GM19023 (cell line): ENCODE measurements around the gene CYP11A1.

Source experiments
- ATAC-seq: cut with Tn5 transposase; IDR thresholded peaks from one replicate; pipeline ENCODE4 v1.9.1; 2021; ENCODE audit warnings: mild to moderate bottlenecking, moderate library complexity; ENCODE audit not compliant: unreplicated experiment

CYP11A1 gene

DNA sequence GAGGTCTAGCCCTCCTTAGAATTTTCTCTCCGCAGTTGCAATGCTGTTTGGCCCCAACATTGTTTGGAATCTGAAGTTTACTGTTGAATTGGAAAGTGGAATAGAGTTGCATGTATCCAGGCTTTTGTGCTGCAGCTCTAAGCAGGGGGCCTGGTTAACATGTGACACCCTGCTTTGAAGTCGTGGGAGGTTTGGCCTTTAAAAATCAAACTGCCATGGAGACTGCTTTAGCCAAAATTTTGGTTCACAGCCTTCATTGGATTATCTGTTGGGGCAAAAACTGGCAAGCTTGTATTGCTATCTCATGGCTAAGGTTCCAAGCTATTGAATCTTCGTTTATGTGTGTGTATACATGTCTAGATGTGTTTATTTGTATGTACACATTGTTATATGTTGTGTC, 15.8 kb downstream of the CYP11A1 start:
- ATAC-seq = no peak

DNA sequence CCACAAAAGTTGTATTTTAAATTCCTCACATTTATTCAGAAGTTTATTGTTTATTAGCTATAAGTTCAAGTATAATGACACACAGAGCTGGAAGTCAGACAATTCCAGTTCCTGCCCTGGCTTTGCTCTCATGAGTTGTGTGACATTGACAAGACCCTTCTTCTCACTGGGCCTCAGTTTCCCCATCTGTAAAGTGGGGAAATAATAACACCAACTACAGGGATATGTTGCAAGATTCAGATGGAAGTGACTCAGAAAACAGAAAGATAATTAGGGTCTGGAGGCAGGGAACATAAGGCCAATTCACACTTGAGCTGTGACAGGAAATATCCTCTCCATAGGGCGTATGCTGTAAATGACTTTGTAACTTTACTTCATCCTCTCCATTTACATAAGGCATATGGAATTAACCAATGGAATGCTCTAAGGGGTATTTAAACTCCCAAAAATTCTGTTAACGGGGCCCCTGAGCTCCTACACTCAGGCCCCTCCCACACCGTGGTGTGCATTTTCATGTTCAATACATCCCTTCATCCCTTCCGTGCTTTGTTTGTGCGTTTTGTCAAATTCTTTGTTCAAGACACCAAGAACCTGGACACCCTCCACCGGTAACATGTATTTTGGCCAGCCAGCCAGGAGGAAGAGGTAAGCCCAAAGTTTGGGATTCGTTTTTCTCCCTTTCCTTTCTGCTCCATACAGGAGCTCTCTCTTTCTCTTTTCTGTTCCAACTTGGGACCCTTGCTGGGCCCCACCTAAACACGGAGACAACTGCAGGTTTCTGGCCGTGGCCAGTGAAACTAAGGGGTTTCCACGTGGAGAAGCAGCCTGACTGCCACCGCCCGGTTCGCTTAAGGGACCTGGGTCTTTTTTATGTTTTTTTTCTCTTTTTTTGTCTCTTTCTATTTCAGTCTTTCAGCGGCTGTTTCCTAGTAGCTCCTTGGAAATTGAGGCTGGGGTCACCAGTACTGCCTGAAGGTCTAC, 16.9 kb downstream of the CYP11A1 start:
- no peak for ATAC-seq

DNA sequence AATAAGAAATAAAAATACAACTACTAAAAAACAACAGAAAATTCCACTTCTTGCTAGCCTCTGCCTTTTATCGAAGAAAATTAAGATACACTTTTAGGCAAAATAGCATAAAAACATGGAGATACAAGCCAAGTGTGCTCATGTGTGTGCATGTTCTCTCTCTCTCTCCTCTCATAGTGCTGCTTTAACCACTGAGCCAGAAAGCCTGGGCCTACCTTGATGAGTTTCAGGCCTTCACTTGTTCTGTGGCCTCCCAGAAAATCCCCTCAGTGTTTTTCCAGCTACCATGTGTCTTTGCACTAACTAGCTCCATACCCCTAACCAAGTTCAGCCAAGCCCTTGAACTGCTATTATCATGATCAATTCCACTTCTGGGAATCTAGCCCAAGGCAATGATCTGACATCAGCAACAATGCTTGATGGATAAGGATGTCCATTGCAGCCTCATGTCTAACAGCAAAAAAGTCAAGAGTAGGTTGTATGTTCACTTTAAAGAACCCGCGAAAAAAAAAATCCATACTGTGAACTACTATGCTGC, 18.1 kb downstream of the CYP11A1 start:
- no peak for ATAC-seq

DNA sequence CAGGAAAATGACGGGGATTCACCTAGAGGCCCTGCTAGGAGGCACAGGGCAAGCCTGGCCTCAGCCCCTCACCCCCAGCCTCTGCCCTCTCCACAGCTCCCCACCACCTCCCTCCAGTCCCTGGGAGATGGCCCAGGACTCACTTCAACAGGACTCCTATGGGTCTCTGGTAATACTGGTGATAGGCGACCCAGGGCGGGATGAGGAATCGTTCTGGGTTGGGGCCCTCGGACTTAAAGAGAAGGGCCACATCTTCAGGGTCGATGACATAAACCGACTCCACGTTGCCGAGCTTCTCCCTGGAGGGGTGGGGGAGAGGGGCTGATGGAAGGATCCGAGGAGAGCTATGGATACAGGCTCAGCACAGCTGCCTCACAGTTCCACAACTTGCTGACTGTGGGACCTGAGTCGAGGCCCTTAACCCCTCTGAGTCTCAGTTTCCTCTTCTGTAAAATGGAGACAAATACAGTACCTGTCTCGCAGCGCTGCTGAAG, 19.6 kb downstream of the CYP11A1 start:
- no peak for ATAC-seq

DNA sequence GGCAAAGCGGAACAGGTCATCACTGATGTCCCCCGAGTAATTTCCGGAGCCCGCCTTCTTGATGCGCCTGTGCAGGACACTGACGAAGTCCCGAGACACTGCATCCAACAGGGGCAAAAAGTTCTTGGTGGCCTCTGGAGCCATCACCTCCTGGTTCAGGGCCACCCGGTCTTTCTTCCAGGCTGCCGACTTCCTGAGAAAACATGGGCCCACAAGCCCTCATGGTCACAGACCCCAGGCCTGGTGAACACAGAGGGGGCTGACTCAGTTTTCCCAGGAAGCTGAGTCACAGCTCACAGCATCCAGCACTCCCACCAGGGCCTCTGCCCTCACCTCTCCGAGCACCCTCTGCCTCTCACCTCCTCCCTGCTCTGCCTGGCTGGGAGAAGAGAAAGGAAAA, 22.4 kb downstream of the CYP11A1 start:
- no peak for ATAC-seq

DNA sequence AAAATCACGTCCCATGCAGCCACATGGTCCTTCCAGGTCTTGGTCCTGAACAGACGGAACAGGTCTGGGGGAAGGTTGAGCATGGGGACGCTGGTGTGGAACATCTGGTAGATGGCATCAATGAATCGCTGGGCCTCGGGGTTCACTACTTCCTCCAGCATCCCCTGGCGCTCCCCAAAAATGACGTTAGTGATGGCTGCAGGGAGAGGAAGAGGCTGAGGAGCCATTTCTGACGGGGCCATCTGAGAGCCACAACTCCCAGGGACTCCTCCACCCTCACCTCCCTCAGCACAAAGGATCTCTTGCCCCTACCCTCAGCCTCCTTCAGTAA, 23.7 kb downstream of the CYP11A1 start:
- ATAC-seq = no peak

DNA sequence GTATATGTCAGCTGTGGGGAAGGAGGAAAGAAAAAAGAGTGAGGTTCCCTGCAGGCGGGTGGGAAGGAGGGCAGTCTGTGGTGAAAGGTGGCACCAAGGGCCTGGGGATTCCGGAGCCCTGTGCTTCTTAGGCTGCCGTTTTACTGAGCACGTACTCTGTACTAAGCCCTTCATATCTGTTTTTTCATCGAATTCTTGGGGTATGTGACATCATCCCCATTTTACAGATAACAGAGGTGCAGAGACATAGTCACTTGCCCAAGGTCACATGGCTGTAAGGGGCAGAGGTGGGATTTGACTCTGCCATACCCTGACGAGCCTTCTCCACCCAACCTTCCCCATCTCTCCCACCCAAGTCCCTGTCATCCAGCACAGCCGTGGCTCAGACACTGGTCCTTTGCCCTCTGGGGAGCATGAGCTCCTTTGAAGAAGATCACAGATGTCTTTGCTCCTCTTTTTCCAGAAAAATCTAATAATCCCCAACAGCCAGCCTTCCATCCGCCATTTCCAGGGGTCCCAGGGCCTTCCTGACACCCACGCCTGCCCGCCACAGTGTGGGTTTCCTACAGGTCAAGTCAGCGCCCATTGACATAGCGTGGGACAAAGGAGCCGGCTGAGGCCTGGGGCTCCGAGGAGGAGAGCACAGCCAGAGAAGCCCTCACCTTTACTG, 24.2 kb downstream of the CYP11A1 start:
- no peak for ATAC-seq

DNA sequence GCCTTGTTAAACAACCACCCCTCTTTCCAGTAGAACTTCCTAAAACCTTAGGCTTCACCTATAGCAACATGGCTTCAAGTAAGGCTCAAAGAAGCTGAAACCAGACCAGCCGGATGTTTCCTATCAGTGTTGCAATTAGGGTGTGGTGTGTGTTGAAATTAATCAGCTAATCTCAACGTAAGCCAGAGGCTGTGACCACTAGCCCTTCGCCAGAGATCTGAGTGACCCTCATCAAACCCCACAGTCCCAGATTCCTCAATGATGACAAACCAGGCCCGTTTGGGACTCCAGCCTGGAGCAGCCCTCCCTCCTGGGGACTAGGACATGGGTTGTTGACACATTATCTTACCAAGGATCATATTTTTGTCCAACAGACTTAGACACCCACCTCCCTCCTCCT, 27.3 kb downstream of the CYP11A1 start:
- ATAC-seq = no peak

DNA sequence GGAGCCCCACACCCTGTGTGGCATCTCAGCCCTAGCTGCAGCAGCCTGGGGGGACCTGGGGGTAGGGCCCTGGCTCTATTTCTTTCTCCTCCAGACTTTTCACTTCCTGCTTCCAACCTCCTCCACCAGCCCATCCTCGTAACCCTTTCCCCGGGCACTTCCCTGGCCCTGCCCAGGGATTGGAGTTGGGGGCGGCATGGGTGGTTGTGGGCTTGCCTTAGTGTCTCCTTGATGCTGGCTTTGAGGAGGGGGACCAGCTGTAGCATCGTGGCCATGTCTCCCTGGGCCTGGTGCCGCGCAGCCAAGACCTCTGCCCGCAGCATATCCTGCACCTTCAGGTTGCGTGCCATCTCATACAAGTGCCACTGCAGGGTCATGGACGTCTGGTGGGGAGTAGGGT, 28.1 kb downstream of the CYP11A1 start:
- ATAC-seq = no peak

DNA sequence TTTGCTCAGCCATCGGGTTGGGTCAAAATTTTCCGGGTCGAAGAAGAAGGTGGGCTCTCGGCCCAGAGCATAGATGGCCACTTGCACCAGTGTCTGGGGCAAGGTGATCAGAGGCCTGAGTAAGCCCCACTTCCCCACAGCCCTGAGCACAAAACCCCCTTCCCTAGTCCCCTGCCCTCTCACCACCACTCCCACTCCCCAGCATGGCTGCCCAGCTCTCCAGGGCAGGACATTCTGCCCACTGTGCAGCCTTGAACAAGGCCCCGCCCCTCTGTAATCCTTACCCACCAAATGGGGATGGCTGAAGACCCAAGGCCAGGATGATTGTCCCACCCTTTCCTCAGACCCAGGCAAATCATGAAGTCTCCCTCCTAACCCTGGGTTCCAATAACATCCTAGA, 28.8 kb downstream of the CYP11A1 start:
- no peak for ATAC-seq

DNA sequence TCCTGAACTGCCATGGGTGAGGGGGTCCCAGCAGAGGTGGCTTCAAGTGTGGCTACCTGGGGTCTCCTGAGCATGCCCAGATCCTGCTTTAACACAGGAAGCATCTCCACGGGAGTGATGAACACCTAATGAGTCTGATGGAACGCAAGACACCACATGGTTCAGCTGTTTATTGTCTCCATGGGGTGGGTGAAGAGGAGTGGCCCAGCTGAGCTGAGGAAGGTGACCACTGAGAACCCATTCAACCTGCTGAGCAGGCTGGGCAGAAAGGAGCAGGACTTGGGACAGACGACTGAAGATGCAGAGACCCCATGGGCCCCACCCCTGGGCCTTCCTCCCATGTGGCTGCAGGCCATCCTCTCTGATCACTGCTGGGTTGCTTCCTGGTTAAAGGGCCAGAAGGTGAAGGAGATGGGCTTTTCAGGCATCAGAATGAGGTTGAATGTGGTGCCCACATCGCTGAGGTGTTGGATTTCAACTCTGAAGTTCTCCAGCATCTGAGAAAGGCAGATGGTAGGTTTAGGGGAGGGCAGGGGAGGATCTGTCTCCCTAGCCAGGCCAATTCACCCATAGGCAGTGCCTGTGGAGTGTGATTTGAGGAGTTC, 29.7 kb downstream of the CYP11A1 start:
- no peak for ATAC-seq

DNA sequence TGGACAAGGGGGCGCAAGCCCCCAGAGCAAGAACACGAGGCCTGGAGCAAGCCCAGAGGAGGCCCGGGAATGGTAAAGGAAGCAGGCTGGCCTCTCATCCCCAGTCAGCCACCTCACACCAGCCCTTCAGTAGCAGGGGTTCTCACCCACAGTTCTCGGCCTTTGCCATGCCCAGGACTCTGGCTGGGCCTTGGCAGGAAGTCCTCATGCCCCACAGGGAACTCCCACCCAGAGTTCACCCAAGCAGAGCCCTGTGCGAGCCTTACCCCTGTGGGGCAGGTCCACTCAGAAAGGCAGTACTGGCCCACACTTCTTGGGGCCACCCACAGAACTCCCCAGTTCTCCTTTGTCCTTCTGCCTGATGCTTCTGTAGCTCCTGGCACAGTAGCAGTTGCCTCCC, 30.3 kb downstream of the CYP11A1 start:
- ATAC-seq = no peak

DNA sequence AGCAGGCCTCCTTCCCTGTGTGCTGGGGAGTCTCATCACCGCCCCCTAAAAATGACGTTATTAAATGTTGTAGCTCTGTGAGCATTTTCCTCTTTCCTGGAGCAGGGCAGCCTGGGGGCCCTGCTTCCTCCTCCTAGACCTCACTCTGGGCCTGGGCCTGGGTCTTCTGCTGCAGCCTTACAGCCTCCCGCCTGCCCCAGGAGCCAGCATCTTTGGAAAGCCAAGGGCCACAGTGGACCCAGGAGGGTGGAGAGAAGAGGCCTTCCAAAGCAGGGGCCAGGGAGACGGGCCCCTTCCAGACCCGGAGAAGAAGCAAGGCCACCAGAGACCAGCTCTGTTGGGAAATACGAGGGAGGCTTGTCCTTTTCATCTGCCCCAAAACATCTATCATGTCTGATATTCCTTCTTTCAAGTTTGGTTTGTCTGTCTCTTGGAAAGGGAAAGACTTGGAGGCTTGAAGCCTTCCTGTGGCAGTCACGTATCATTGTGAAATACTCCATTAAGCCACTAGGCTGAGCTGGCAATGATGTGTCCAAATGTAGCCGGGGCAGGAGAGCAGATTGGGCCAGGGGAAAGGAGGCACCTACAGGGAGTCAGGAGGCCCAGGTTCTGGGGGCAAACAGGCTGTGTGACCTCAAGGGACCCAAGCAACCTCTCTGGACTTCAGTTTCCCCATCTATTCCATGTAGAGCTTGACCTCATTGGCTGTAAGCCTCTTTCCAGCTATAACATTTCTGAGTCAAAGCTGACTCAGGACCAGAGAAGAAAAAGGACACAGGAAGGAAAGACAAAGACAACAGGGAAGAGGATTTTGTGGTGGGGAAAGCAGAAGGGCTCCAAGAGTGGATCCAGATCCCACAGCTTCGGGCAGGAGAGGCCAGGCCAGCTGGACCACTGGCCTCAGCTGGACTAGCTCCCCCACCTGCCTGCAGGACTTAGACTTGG, 31.1 kb downstream of the CYP11A1 start:
- no peak for ATAC-seq

DNA sequence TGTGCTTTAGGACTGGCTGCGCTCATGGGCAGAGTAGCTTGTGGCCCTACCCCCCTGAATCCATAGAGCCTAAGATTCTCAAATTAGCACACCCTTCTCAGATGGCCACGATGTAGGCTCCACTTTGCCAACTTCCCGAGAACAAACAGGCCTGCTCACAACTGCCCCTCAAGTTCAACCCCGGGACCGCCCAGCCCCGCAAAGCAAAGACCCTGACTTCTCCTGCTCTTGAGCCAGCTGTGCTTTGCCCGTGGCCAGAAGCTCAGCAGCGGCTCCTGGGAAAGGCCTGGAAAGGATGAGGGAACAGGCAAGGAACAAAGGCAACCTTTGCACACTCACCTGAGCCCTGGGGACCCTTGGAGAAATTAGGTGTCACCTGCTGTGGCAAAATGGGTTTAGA, 32.0 kb downstream of the CYP11A1 start:
- ATAC-seq = no peak

DNA sequence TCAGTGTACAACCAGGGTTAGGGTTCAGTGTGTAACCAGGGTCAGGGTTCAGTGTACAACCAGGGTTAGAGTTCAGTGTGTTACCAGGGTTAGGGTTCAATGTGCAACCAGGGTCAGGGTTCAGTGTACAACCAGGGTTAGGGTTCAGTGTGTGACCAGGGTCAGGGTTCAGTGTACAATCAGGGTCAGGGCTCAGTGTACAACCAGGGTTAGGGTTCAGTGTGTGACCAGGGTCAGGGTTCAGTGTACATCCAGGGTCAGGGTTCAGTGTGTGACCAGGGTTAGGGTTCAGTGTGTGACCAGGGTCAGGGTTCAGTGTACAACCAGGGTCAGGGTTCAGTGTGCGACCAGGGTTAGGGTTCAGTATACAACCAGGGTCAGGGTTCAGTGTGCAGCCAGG, 33.3 kb downstream of the CYP11A1 start:
- ATAC-seq = no peak

DNA sequence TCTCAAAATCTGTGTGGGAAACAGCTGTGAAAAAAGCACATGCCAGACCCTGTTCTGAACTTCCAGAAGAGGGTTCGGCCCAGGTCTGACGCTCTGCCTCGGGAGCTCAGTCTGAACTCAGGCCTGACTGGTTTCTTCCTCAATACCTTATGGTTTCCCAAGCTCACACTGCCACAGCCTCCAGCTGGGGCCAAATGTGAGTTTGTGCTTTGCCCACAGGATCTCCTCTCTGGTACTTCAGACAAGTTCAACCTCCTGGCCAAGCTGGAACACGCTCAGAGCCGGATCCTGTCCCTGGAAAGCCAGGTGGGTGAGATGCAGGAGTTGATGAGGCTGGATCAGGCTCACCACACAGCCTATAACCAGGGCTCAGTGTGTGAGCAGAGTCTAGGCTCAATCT, 33.8 kb downstream of the CYP11A1 start:
- ATAC-seq = no peak

DNA sequence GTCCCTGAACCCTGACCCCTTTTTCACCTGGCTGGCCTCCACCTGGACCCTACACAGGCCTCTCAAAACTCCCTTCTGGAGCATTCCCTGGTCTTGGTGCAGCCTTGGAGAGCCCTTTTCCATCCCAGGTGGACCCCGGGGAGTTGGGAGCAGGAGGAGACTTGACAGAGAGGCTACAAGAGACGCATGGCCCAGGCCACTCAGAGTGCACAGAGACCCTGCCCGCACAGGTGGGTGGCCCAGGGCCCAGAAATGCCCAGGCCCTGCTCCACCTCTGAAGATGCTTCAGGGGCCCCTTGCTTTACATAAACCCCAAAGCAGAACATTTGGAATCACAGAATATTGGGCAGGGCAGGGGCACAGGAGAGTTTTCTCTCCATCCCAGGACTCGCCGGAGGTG, 34.4 kb downstream of the CYP11A1 start:
- no peak for ATAC-seq

DNA sequence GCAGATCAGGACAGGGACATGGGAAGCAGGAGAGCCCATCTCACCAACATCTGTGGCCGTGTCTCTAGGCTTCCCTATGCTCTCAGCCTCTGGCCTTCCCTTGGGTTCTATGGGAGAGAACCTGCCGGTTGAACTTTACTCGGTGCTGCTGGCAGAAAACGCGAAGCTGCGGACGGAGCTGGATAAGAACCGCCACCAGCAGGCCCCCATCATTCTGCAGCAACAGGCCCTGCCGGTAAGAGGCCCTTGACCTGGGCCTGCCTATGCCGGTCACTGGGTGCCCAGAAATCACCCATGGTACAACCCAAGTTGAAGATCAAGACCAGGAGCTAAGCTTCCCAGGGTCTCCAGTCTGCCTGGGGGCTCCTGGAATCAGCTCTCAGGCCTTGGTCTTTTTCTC, 34.8 kb downstream of the CYP11A1 start:
- no peak for ATAC-seq

DNA sequence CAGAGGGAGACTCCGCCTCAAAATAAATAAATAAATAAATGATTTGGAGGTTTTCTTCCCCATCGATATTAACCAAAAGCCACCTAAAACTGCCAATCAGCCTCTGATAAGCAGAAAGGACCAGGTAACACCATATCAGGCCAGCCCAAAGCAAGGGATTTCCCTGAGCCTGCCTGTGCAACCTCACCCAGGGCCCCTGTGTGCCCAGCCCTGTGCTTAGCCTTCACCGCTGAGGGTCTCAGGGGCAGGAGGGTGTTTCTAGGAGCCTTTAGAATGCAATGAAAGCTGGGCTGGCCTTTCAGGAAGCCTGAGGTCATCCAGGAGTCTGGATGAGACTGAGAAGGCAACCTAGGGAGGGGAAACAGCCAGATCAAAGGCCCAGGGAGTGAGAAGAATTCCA, 35.4 kb downstream of the CYP11A1 start:
- no peak for ATAC-seq

DNA sequence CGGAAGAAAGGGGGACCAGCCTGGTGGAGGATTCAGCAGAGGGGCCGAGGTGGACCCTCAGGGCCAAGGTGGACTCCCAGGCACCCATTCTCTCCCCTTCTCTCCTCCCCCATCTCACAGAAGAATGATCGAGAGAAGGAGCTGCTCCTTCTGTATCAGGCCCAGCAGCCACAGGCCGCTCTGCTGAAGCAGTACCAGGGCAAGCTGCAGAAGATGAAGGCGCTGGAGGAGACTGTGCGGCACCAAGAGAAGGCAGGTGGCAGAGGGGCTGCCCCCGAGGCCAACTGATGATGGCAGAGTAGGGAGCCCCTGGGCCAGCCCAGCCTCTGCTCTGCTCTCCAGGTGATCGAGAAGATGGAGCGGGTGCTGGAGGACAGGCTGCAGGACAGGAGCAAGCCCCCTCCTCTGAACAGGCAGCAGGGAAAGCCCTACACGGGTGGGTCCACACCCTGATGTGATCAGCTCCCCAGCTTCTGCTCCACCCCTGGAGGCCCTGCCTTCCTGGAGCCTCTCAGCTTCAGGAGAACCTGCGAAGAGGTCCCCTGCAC, 36.5 kb downstream of the CYP11A1 start:
- no peak for ATAC-seq
